SK-N-SH treated with all-trans-retinoic acid at 6 μM for 48 hours (cell line): Measurements from ENCODE around the gene CHN1.

Experiments
- ARNTL ChIP-seq: fragments of 450-650 bp; formaldehyde crosslinking; IDR thresholded peaks from 2 replicates; pipeline ENCODE4 v1.5.0; 2020; ENCODE audit warnings: low read depth, mild to moderate bottlenecking, moderate library complexity, borderline replicate concordance
- BACH2 ChIP-seq: fragments of 250-450 bp; sonication (Bioruptor Pico); IDR thresholded peaks from 2 replicates; pipeline ENCODE4 v1.9.0; 2021; ENCODE audit warnings: mild to moderate bottlenecking, borderline replicate concordance
- ESRRG ChIP-seq: fragments of 250-450 bp; sonication (Bioruptor Pico); IDR thresholded peaks from 2 replicates; pipeline ENCODE4 v1.6.1; 2021; ENCODE audit warnings: mild to moderate bottlenecking
- ISL1 ChIP-seq: fragments of 250-450 bp; sonication (Bioruptor Pico); IDR thresholded peaks from 2 replicates; pipeline ENCODE4 v2.1.2; 2022; ENCODE audit warnings: mild to moderate bottlenecking, moderate library complexity
- RARB ChIP-seq: fragments of 250-450 bp; sonication (Bioruptor Pico); IDR thresholded peaks from 2 replicates; pipeline ENCODE4 v1.8.0; 2021; ENCODE audit warnings: mild to moderate bottlenecking, moderate library complexity
- TOX ChIP-seq: fragments of 250-450 bp; sonication (Bioruptor Pico); IDR thresholded peaks from 2 replicates; pipeline ENCODE4 v1.8.0; 2021; ENCODE audit warnings: mild to moderate bottlenecking, moderate library complexity, borderline replicate concordance
- ZC3H10 ChIP-seq: fragments of 250-450 bp; sonication (Bioruptor Pico); IDR thresholded peaks from 2 replicates; pipeline ENCODE4 v1.5.1; 2021; ENCODE audit warnings: mild to moderate bottlenecking, moderate library complexity
- ZFP3 ChIP-seq: fragments of 250-450 bp; sonication (Bioruptor Pico); IDR thresholded peaks from 2 replicates; pipeline ENCODE4 v1.5.0; 2020; ENCODE audit warnings: mild to moderate bottlenecking, moderate library complexity
- ZFP30 ChIP-seq: fragments of 450-650 bp; formaldehyde crosslinking; IDR thresholded peaks from 2 replicates; pipeline ENCODE4 v1.5.0; 2022; ENCODE audit warnings: mild to moderate bottlenecking, moderate library complexity
- ZNF565 ChIP-seq: fragments of 450-650 bp; formaldehyde crosslinking; conservative IDR thresholded peaks from 2 replicates; pipeline ENCODE4 v1.5.0; 2020; ENCODE audit warnings: low read depth, mild to moderate bottlenecking, moderate library complexity
- ZNF8 ChIP-seq: fragments of 450-650 bp; formaldehyde crosslinking; IDR thresholded peaks from 2 replicates; pipeline ENCODE4 v1.5.0; 2020; ENCODE audit warnings: mild to moderate bottlenecking, moderate library complexity
- TF ChIP-seq, protein P1 (sequence below): fragments of 250-450 bp; sonication (Bioruptor Pico); IDR thresholded peaks from 2 replicates; pipeline ENCODE4 v1.5.1; 2020; ENCODE audit warnings: low read depth, mild to moderate bottlenecking, moderate library complexity
- TF ChIP-seq, protein P2 (sequence below): fragments of 250-450 bp; sonication (Bioruptor Pico); IDR thresholded peaks from 2 replicates; pipeline ENCODE4 v1.8.0; 2021; ENCODE audit warnings: low read depth, mild to moderate bottlenecking, moderate library complexity, borderline replicate concordance
- TF ChIP-seq, protein P3 (sequence below): fragments of 250-450 bp; sonication (Bioruptor Pico); IDR thresholded peaks from 2 replicates; pipeline ENCODE4 v1.8.0; 2020; ENCODE audit warnings: mild to moderate bottlenecking, moderate library complexity, borderline replicate concordance

DNA sequence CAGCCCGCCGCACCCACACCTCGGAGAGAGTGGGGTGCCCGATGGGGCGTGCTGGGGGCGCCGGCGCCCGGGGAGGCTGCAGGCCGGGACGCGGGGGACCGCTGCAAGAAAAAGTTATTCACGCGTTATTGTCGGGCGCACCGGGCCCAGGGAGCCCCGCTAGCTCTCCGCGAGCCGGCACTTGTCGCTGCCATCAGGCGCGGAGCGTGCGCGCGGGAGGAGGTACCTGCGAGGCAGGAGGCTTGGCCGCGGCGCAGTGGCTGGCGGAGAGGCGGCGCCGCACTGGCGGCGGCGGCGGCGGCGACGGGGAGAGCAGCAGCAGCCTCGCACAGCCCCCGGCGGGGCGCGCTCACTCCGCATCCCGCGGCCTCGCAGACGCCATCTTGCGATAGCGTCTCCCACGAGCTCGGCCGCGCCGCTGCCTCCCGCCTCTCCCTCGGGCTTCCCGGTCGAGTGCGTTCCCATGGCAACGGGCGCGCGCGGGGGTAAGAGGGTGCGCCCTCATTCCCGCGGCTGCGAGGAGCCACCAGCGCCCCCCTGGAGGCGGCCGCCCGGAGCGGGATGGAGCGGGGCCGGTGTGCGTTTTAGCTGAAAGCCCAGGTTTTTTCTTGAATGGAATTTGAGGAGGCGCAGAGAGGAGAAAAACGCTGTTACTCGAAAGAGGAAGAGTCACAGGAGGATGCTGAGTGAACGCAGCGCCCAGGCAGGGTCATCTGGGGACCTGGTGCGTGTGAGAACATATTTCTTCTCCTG, at the start of gene CHN1:
- TF ChIP-seq BACH2 (CRISPR knock-in tag) (no peak), ISL1 (no peak), ZNF565 (CRISPR knock-in tag) (no peak), ZC3H10 (CRISPR knock-in tag) (no peak), ESRRG (CRISPR knock-in tag) (no peak), TOX (no peak), RARB (CRISPR knock-in tag) (no peak), ZFP30 (CRISPR knock-in tag) (no peak), ZFP3 (CRISPR knock-in tag) (no peak), ZNF8 (CRISPR knock-in tag) (no peak), ARNTL (CRISPR knock-in tag) (no peak)
- TF ChIP-seq, protein P1, sequence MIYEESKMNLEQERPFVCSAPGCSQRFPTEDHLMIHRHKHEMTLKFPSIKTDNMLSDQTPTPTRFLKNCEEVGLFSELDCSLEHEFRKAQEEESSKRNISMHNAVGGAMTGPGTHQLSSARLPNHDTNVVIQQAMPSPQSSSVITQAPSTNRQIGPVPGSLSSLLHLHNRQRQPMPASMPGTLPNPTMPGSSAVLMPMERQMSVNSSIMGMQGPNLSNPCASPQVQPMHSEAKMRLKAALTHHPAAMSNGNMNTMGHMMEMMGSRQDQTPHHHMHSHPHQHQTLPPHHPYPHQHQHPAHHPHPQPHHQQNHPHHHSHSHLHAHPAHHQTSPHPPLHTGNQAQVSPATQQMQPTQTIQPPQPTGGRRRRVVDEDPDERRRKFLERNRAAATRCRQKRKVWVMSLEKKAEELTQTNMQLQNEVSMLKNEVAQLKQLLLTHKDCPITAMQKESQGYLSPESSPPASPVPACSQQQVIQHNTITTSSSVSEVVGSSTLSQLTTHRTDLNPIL (CRISPR knock-in tag), result no peak
- TF ChIP-seq, protein P2, sequence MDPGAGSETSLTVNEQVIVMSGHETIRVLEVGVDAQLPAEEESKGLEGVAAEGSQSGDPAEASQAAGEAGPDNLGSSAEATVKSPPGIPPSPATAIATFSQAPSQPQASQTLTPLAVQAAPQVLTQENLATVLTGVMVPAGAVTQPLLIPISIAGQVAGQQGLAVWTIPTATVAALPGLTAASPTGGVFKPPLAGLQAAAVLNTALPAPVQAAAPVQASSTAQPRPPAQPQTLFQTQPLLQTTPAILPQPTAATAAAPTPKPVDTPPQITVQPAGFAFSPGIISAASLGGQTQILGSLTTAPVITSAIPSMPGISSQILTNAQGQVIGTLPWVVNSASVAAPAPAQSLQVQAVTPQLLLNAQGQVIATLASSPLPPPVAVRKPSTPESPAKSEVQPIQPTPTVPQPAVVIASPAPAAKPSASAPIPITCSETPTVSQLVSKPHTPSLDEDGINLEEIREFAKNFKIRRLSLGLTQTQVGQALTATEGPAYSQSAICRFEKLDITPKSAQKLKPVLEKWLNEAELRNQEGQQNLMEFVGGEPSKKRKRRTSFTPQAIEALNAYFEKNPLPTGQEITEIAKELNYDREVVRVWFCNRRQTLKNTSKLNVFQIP (CRISPR knock-in tag), result no peak
- TF ChIP-seq, protein P3, sequence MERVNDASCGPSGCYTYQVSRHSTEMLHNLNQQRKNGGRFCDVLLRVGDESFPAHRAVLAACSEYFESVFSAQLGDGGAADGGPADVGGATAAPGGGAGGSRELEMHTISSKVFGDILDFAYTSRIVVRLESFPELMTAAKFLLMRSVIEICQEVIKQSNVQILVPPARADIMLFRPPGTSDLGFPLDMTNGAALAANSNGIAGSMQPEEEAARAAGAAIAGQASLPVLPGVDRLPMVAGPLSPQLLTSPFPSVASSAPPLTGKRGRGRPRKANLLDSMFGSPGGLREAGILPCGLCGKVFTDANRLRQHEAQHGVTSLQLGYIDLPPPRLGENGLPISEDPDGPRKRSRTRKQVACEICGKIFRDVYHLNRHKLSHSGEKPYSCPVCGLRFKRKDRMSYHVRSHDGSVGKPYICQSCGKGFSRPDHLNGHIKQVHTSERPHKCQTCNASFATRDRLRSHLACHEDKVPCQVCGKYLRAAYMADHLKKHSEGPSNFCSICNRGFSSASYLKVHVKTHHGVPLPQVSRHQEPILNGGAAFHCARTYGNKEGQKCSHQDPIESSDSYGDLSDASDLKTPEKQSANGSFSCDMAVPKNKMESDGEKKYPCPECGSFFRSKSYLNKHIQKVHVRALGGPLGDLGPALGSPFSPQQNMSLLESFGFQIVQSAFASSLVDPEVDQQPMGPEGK (CRISPR knock-in tag), result no peak
